Measurements from ENCODE around the gene VAMP7. TPM values are rescaled to one million over a fixed set of nuclear protein-coding genes. Genes with fewer than 3 reads are reported as not detected.

VAMP7 gene
- 24.9 and 25.8 TPM in 2 replicates for total RNA-seq

GRCh38 chrX:155881158-155881993, at the start of gene VAMP7:
VAMP7 (plus strand) TSS chrX:155881345; CDS start chrX:155889467, 8,122 bp downstream.

Other genes starting within 250 kb of the VAMP7 start
- gene IL9R, start 116.4 kb downstream of the VAMP7 start, total RNA-seq = not detected in 2 replicates

Data from airway epithelial cell (primary cell).